ENCODE measurements around the gene CTDSP2.
"Not testable (repeated sequence)": the region's sequence is repeated elsewhere in the genome, so short reads cannot be mapped to it uniquely, and the experiment has no call there.

CTDSP2 gene

DNA sequence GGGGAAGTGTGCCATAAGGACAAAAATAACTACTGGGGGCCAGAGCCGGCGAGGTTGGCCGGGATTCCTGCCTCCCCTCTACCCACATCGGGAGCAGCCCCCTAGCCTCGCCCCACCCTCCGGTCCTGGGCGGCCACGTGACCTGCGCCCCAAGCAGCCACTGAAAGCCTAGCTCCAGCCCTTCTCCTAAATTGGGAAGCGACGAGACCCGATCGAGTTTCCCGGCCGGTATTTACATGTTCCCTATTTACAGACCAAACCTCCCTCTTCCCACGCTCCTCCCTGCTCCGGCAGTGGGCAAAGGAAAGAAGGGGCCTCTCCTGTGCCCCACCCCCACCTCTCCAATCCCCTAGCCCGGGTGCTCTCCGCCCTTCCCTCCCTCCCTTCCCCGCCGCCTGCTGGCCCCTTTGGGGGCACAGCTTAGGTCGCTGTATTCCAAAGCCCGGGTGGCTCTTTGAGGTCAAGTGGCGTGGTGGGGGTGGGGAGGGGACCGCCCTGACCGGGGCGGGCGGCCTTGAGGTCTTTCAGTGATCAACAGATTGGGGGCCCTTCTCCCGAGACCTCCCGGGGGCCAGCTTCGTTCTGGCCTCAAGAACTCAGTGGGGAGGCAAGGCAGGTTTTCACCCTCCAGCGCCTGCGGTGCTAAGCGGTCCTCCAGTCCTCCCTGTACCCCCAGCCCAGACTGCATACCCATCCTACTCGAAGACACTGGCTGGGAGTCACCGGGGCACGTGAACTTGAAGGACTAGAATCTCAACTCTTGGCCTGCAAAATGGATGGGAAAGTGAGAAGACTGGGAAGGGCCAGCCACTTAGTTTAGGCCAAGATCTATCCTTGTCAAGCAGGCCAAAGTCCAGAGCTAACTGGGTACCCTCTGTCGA, 6.3 kb upstream of the CTDSP2 start:
- DNase-seq (ENCODE audit: low read depth), result no peak
- peak overlapping the region; percentile 22 for H3K4me3 ChIP-seq (ENCODE audit: control insufficient read depth, low read depth, low read length)
- TF ChIP-seq, protein P1, sequence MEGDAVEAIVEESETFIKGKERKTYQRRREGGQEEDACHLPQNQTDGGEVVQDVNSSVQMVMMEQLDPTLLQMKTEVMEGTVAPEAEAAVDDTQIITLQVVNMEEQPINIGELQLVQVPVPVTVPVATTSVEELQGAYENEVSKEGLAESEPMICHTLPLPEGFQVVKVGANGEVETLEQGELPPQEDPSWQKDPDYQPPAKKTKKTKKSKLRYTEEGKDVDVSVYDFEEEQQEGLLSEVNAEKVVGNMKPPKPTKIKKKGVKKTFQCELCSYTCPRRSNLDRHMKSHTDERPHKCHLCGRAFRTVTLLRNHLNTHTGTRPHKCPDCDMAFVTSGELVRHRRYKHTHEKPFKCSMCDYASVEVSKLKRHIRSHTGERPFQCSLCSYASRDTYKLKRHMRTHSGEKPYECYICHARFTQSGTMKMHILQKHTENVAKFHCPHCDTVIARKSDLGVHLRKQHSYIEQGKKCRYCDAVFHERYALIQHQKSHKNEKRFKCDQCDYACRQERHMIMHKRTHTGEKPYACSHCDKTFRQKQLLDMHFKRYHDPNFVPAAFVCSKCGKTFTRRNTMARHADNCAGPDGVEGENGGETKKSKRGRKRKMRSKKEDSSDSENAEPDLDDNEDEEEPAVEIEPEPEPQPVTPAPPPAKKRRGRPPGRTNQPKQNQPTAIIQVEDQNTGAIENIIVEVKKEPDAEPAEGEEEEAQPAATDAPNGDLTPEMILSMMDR (IDR thresholded peaks at IDR 0.05; ENCODE audit: control insufficient read depth, insufficient read depth, low read depth, low read length, missing control alignments), result no peak

DNA sequence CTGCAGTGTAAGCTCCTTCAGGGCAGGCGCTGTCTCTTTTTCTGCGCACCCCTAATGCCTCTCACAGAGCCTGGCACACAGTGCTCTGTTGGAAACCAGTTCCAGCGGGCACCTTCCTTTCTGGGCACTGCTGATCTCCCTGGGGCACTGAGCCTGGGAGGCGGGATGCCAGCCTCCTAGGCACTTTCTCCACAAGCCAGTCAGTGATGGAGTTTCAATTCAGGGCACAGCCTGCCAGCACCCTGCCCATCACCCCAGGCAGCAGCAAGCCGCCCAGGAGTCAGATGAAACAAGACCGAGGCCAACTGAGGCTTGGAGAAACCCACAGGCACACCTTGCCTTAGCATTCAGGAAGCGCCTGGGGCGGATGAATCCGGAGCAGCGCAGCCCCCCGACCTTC, 5.7 kb upstream of the CTDSP2 start:
- DNase-seq (ENCODE audit: low read depth), result no peak
- TF ChIP-seq, protein P1 (IDR thresholded peaks at IDR 0.05; ENCODE audit: control insufficient read depth, insufficient read depth, low read depth, low read length, missing control alignments), result no peak
- peak overlapping the region; percentile 22 for H3K4me3 ChIP-seq (ENCODE audit: control insufficient read depth, low read depth, low read length)

DNA sequence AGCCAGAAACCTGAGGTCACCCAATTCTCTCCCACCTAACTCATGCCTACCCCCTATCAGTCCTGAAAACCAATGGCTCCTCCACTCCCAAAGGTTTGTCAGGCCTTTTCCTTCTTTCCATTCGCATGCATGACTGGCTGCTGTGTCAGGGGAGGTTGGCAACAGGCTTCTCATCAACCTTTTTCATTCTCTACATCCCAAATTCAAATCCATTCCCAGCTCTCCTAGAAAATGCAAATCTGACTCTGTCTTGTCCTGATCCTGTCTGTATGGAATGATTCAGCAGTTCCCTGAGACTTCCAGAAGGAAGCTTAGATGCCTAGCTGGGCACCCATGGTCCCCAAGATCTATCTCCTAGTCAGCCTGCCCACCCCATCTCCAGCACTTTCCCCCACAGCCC, 5.0 kb upstream of the CTDSP2 start:
- TF ChIP-seq, protein P1 (IDR thresholded peaks at IDR 0.05; ENCODE audit: control insufficient read depth, insufficient read depth, low read depth, low read length, missing control alignments), result no peak
- no peak for DNase-seq (ENCODE audit: low read depth)
- H3K4me3 ChIP-seq (ENCODE audit: control insufficient read depth, low read depth, low read length), result no peak overlapping the region

GRCh38 chr12:57850854-57851430, 4.4 kb upstream of the CTDSP2 start:
- TF ChIP-seq, protein P1 (IDR thresholded peaks at IDR 0.05; ENCODE audit: control insufficient read depth, insufficient read depth, low read depth, low read length, missing control alignments), result no peak
- H3K4me3 ChIP-seq (ENCODE audit: control insufficient read depth, low read depth, low read length), result no peak overlapping the region
- DNase-seq (ENCODE audit: low read depth), result no peak

DNA sequence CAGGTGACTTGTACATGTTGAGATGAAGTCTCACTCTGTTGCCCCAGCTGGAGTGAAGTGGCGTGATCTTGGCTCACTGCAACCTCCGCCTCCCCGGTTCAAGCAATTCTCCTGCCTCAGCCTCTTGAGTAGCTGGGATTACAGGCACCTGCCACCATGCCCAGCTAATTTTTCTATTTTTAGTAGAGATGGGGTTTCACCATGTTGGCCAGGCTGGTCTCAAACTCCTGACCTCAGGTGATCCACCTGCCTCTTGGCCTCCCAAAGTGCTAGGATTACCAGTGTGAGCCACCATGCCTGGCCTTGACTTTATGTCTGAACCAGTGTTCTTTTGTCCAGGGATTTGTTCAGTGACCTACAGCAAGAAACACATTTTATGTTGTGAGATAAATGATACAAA, 2.9 kb upstream of the CTDSP2 start:
- DNase-seq (ENCODE audit: low read depth); H3K4me3 ChIP-seq (ENCODE audit: control insufficient read depth, low read depth, low read length): not testable (repeated sequence)

DNA sequence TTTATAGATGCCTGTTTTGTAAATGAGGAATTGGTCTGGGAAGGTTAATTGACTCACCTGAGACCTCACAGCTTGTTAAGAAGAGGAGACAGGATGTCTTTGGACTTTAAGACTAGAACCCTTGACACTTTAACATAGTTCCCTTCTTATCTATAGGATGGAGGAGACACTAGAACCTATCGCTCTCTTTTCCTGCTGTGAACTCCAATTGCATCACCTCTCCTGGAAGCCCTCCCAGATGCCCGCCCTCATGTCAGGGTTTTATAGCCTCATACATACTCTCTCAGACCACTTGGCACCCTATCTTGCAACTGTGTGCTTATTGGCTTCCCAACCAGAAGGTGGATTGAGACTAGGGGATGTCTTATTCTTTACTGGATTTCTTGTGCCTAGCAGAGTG, 2.5 kb upstream of the CTDSP2 start:
- TF ChIP-seq, protein P1 (IDR thresholded peaks at IDR 0.05; ENCODE audit: control insufficient read depth, insufficient read depth, low read depth, low read length, missing control alignments), result no peak
- no peak for DNase-seq (ENCODE audit: low read depth)
- H3K4me3 ChIP-seq (ENCODE audit: control insufficient read depth, low read depth, low read length), result no peak overlapping the region

GRCh38 chr12:57848208-57848607, 1.7 kb upstream of the CTDSP2 start:
- H3K4me3 ChIP-seq (ENCODE audit: control insufficient read depth, low read depth, low read length), result no peak overlapping the region
- TF ChIP-seq, protein P1 (IDR thresholded peaks at IDR 0.05; ENCODE audit: control insufficient read depth, insufficient read depth, low read depth, low read length, missing control alignments), result no peak
- no peak for DNase-seq (ENCODE audit: low read depth)

Measured in AG09309 (cell line).